Naive thymus-derived CD8-positive, alpha-beta T cell (primary cell): Measurements from ENCODE around the gene TGFBR3L. TPM values are rescaled to one million over a fixed set of nuclear protein-coding genes. Genes with fewer than 3 reads are reported as not detected.

Experiments
- ATAC-seq, 2 donors: fragments of 150-1000 bp; cut with Tn5 transposase in 1 of 2; sonication (Bioruptor Pico), chemical (Tn5 transposase) in 1 of 2; 1 replicate in 1 of 2; 2 replicates in 1 of 2; pipeline ENCODE4 v1.10.0; 2021; ENCODE audit warnings: mild to moderate bottlenecking in 2 of 2, moderate library complexity in 2 of 2
- POLR2A ChIA-PET: fragments of 350-600 bp; sonication (Branson Sonifier 250); formaldehyde crosslinking; loops from one replicate; lab custom pipeline; 2021; ENCODE audit warnings: antibody characterized with exemption; lab: Charles Lee
- DNase-seq, 10 donors: peaks; one replicate each; pipeline versions ENCODE4 v3.0.0 to v3.0.0-alpha.2; 2020 to 2022
- H3K27ac Mint-ChIP-seq, 10 donors: one replicate each; pipeline ENCODE4 v1.8.0; 2020 to 2022; ENCODE audit warnings: mild to moderate bottlenecking in 10 of 10, mixed read lengths in 10 of 10, moderate library complexity in 4 of 10, inconsistent platforms in 1 of 10
- H3K27me3 Mint-ChIP-seq, 5 donors: one replicate each; pipeline ENCODE4 v1.8.0; 2021 to 2022; ENCODE audit warnings: mixed read lengths in 5 of 5
- H3K36me3 Mint-ChIP-seq, 3 donors: one replicate each; pipeline ENCODE4 v1.8.0; 2020 to 2022; ENCODE audit warnings: mixed read lengths in 3 of 3, mild to moderate bottlenecking in 2 of 3, inconsistent platforms in 1 of 3
- H3K4me1 Mint-ChIP-seq, 4 donors: one replicate each; pipeline ENCODE4 v1.8.0; 2021 to 2022; ENCODE audit warnings: mixed read lengths in 4 of 4
- H3K4me3 Mint-ChIP-seq, 10 donors: one replicate each; pipeline ENCODE4 v1.8.0; 2020 to 2022; ENCODE audit warnings: mild to moderate bottlenecking in 10 of 10, mixed read lengths in 10 of 10, moderate library complexity in 6 of 10, inconsistent platforms in 1 of 10
- H3K9me3 Mint-ChIP-seq, 9 donors: one replicate each; pipeline ENCODE4 v1.8.0; 2020 to 2022; ENCODE audit warnings: mixed read lengths in 9 of 9, mild to moderate bottlenecking in 3 of 9, inconsistent platforms in 1 of 9, moderate library complexity in 1 of 9
- polyA plus RNA-seq, 3 donors: library from polyadenylated mRNA; unstranded; fragments of 300-500 nt; fragmentation: Illumina TruSeq; gene quantifications; one replicate each; pipeline ENCODE4 v1.2.3, GENCODE V29; 2021
- total RNA-seq, 8 experiments: library from RNA in 2 of 8; stranded (reverse) in 2 of 8; gene quantifications; one replicate each; pipeline ENCODE4 v1.2.3 and lab custom pipeline; 2021 to 2026

TGFBR3L gene
- total and polyA plus RNA-seq, 5 experiments from 2014 or later: 0.41 to 0.60 (median 0.57) TPM; not detected in 2

DNA sequence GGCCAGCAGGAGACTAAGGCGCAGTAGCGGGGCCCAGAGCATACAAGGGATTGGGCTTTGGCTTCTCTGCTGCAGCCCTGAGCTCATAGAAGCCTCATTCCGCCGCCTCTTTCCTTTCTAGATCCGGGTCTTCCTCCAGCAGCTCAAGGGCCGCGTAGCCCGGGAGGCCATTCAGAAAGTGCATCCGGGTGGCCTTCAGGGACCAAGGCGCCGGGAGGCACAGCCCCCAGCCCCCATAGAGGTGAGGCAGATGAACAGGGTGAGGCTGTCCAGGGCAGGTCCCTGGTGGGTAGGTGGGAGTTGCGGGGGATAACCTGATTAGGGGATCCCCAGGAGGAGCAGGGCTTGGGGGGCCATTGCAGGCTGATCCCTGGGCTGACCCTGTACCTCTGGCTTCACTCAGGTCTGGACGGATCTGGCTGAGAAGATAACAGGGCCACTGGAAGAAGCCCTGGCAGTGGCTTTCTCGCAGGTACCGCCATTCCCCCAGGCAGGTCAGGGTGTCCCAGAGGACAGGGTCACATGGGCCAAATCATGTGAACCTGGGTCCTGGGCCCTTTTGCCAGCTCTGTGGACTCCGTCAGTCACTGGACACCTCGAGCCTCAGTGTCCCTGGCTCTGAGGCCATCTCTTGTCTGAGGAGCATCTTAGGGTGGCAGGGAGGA, 6.8 kb downstream of the TGFBR3L start:
- DNase-seq (no peak), ATAC-seq (no peak)
- H3K27ac Mint-ChIP-seq: peak overlapping the region in 9 of 10 donors; percentile 41 to 97 (median 93)
- peak overlapping the region; percentile 84 to 95 (median 92) for H3K4me3 Mint-ChIP-seq
- H3K9me3 Mint-ChIP-seq: peaks cover 0 to 2% (median 0%) of the 10 kb centered on the region in 9 donors
- peaks cover 21 to 45% (median 43%) of the 10 kb centered on the region in 4 donors for H3K4me1 Mint-ChIP-seq
- POLR2A ChIA-PET: interaction anchor here (0.8 to 7.5 kb wide), 10 partner anchors 8 to 527 kb away, joined by 3 to 69 read pairs (median 6); partner anchors contain the start of genes MAP2K7 and TIMM44
- H3K27me3 Mint-ChIP-seq: peaks cover 7 to 23% (median 15%) of the 10 kb centered on the region in 5 donors
- peaks cover 0 to 14% (median 0%) of the 10 kb centered on the region in 3 donors for H3K36me3 Mint-ChIP-seq

DNA sequence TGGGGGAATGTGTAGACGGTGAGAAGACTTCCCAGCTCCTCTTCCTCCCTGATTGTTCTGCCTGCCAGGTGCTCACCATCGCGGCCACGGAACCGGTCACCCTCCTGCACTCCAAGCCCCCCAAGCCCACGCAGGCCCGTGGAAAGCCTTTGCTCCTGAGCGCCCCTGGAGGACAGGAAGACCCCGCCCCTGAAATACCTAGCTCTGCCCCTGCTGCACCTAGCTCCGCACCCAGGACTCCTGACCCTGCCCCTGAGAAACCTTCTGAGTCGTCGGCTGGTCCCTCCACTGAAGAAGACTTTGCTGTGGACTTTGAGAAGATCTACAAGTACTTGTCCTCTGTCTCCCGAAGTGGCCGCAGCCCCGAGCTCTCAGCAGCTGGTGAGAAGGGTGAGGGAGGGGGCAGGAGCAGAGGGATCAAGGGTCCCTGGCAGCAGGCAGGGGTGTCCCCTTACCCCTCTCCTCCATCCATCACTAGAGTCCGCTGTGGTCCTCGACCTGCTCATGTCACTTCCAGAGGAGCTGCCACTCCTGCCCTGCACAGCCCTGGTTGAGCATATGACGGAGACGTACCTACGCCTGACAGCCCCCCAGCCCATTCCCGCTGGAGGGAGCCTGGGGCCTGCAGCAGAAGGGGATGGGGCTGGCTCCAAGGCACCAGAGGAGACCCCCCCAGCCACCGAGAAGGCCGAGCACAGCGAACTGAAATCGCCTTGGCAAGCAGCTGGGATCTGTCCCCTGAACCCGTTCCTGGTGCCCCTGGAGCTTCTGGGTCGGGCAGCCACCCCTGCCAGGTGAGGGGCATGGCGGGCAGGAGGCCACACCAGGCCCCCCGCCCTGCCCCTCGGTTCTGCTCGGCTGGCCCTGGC, 7.6 kb downstream of the TGFBR3L start:
- peak overlapping the region in 2 of 10 donors; percentile 61 to 73 for H3K27ac Mint-ChIP-seq
- peaks cover 20 to 48% (median 42%) of the 10 kb centered on the region in 4 donors for H3K4me1 Mint-ChIP-seq
- POLR2A ChIA-PET: interaction anchor here (2.3 to 7.5 kb wide), 3 partner anchors 19 to 53 kb away, joined by 6 to 69 read pairs (median 66); partner anchors contain the start of genes MAP2K7 and TIMM44

DNA sequence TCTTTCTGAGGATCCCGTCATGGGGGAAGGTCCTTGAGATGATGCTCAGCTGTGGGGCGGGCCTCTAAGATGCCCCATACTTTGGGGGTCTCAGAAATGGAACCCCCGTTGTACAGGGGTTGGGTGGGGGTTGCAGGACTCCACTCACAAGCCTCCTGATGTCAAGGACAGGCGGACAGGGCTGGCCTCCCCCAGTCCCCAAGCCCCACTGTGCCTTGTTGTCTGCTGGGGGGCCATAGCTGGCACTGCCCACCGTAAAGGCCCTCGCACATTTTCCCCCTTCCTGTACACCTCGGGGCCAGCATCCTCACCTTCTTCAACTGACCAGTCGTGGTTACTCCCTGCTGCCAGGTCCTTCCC, 8.2 kb downstream of the TGFBR3L start:
- Mint-ChIP-seq H3K27ac (no peak overlapping the region), H3K4me3 (peak overlapping the region in 6 of 10 donors; percentile 14 to 54 (median 38)), H3K9me3 (peaks cover 0 to 2% (median 0%) of the 10 kb centered on the region in 9 donors), H3K36me3 (peaks cover 0 to 14% (median 0%) of the 10 kb centered on the region in 3 donors), H3K27me3 (peaks cover 7 to 16% (median 11%) of the 10 kb centered on the region in 5 donors), H3K4me1 (peaks cover 20 to 45% (median 43%) of the 10 kb centered on the region in 4 donors)
- POLR2A ChIA-PET: interaction anchor here (0.6 to 7.5 kb wide), 4 partner anchors 20 to 1462 kb away, joined by 5 to 69 read pairs (median 36); partner anchors contain the start of genes MAP2K7 and TIMM44
- DNase-seq: no peak
- no peak for ATAC-seq

More for the DNA sequence above, 7.6 kb downstream of the TGFBR3L start:
- ATAC-seq: no peak
- DNase-seq: no peak
- H3K27me3 Mint-ChIP-seq: peaks cover 7 to 20% (median 12%) of the 10 kb centered on the region in 5 donors
- peaks cover 0 to 14% (median 0%) of the 10 kb centered on the region in 3 donors for H3K36me3 Mint-ChIP-seq
- peaks cover 0 to 2% (median 0%) of the 10 kb centered on the region in 9 donors for H3K9me3 Mint-ChIP-seq
- peak overlapping the region in 8 of 10 donors; percentile 32 to 60 (median 50) for H3K4me3 Mint-ChIP-seq

DNA sequence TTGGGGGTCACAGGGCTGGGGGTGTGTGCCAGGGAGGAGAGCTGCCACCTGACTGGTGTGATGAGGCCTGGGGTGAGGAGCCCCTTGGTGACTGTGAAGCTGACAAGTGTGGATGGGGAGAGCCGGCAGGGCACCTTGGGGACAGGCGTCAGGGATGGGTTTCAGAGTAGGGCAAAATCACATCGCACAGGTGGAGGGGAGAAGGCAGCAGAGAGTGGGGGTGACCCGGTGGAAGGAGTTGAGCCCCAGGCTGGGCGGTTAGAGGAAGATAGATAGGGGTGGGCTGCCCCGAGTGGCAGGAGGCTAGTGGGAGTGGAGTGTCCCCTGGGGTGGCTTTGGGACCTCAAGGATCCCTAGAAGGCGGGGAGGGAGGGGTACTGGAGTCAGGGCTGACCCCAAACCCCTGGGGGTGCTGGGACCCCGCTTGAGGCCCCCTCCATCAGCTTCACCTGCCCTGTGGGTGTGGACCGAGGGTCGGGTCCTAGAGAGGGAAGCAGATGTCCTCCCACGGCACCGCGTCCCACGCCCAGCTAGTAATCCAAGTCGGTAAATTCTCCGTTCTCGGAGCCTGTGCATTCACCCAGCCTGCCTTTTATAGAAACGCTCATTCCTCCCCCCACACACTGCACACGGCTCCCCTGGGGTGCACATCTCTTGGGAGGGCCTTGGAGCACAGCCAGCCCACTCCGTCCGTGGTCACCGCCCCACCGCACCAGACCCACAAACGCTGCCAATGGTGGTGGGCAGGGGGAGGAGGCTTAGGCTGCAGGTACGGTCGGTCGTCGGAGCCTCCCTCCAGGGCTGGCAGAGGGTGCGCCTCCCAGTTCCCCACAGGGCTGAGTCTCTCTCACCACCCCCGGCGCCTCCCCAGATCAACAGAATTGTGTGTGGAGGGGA, 8.9 kb downstream of the TGFBR3L start:
- Mint-ChIP-seq H3K27ac (peak overlapping the region in 4 of 10 donors; percentile 13 to 57 (median 24)), H3K4me3 (peak overlapping the region in 8 of 10 donors; percentile 14 to 52 (median 28))
- POLR2A ChIA-PET: interaction anchor here (0.6 to 7.5 kb wide), 4 partner anchors 20 to 1463 kb away, joined by 3 to 66 read pairs (median 6); partner anchors contain the start of genes MAP2K7 and TIMM44

DNA sequence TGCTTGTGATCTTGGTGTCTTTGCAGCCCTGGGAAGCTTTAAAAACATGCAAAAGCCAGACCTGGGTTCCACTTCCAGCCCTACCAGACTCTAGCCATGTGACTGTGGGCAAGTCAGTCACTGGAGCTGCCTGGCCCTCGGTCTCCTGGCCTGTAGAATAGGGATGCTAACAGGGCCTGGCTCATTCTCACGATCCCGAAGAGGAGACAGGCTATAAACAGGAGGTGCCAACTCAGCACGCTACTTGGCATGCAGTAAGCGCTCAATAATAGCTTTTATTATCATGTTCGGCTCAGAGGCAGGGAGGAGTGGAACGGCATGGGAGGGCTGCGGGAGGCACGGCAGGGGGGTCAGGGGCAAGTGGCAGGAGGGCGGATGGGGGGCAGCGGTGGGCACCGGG, 9.6 kb downstream of the TGFBR3L start:
- peaks cover 0 to 14% (median 0%) of the 10 kb centered on the region in 3 donors for H3K36me3 Mint-ChIP-seq
- peaks cover 20 to 49% (median 43%) of the 10 kb centered on the region in 4 donors for H3K4me1 Mint-ChIP-seq
- peaks cover 2 to 8% (median 8%) of the 10 kb centered on the region in 5 donors for H3K27me3 Mint-ChIP-seq
- no peak for ATAC-seq
- peak overlapping the region in 4 of 10 donors; percentile 6 to 57 (median 34) for H3K27ac Mint-ChIP-seq
- POLR2A ChIA-PET: interaction anchor here (2.3 kb wide), 1 partner anchor 55 kb away, joined by 6 read pairs; no protein-coding TSS in a partner anchor
- DNase-seq: no peak
- H3K4me3 Mint-ChIP-seq: peak overlapping the region in 8 of 10 donors; percentile 59 to 78 (median 64)
- peaks cover 0 to 2% (median 0%) of the 10 kb centered on the region in 9 donors for H3K9me3 Mint-ChIP-seq

More for the DNA sequence above, 8.9 kb downstream of the TGFBR3L start:
- Mint-ChIP-seq H3K9me3 (peaks cover 0 to 2% (median 0%) of the 10 kb centered on the region in 9 donors), H3K27me3 (peaks cover 2 to 9% (median 8%) of the 10 kb centered on the region in 5 donors), H3K36me3 (peaks cover 0 to 14% (median 0%) of the 10 kb centered on the region in 3 donors), H3K4me1 (peaks cover 17 to 45% (median 39%) of the 10 kb centered on the region in 4 donors)
- ATAC-seq (no peak), DNase-seq (no peak)

DNA sequence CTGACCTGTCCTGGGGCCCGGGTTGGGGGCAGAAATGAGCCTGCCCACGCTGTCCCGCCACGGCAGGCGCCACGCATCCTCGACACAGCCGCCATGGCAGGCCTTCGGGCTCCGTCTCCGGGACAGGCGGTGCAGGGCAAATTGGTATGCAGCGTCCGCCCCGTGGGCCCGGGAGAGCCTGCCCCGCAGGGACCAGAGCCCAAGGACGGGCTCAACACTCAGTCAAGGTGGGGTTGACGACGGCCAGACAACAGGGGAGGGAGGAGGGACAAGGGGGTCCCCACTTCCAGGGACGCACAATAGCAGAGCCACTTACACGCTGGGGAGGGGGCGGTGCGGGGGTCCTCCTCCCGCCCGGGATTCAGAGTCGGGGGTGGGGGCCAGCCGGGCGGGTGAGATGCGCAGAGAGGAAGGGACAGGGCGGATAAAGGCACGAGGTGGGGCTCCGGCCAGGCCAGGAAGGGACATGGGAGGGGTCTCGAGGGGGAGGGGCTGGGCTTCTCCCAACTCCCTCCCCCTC, 10.1 kb downstream of the TGFBR3L start:
- H3K4me1 Mint-ChIP-seq: peaks cover 20 to 48% (median 41%) of the 10 kb centered on the region in 4 donors
- H3K9me3 Mint-ChIP-seq: peaks cover 0 to 2% (median 0%) of the 10 kb centered on the region in 9 donors
- no peak for ATAC-seq
- POLR2A ChIA-PET: no interaction called here
- peak overlapping the region in 2 of 10 donors; percentile 59 to 73 for H3K4me3 Mint-ChIP-seq
- peak in 1 of 10 donors; percentile 61 for DNase-seq
- peaks cover 0 to 13% (median 0%) of the 10 kb centered on the region in 3 donors for H3K36me3 Mint-ChIP-seq
- H3K27ac Mint-ChIP-seq: peak overlapping the region in 1 of 10 donors; percentile 84
- H3K27me3 Mint-ChIP-seq: peaks cover under 1 to 6% (median 4%) of the 10 kb centered on the region in 5 donors

DNA sequence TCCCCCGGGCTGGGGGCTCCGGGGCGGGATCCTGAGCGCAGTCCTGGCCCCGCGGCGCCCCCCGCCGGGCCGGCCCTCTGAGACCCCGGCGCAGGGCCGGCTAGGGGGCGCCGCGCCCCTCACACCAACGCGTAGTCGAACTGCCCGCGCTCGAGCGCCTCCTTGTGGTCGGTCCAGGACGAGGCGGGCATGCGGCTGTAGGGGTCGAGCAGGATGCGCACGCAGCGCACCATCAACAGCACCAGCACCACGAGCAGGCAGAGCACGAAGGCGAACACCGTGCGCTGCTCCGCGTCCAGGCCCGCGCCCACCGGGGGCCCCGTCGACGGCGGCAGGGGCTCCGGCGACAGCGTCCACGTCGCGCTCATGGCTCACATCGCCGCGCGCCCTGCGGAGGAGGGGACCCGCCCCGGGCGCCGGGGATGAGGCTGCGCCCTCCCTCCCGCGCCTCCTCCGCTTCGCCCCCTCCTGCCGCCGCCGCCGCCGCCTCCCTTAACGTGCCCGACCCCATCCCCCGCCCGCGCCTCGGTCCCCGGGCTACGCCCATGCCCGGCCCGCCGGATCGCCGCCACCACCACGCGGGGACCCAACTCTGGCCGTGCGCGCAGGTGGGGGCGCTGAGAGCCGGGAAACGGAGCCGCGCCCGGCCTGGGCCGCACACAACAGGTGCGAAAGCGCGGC, 10.7 kb downstream of the TGFBR3L start:
- peaks cover 0 to 12% (median 0%) of the 10 kb centered on the region in 3 donors for H3K36me3 Mint-ChIP-seq
- peaks cover 0 to 2% (median 0%) of the 10 kb centered on the region in 9 donors for H3K9me3 Mint-ChIP-seq
- DNase-seq: peak; percentile 69 to 88 (median 79)
- POLR2A ChIA-PET: no interaction called here
- ATAC-seq: peak; percentile 39 to 47
- peak overlapping the region; percentile 70 to 88 (median 82) for H3K4me3 Mint-ChIP-seq
- peaks cover 0 to 1% (median 0%) of the 10 kb centered on the region in 5 donors for H3K27me3 Mint-ChIP-seq
- peaks cover 15 to 45% (median 36%) of the 10 kb centered on the region in 4 donors for H3K4me1 Mint-ChIP-seq
- H3K27ac Mint-ChIP-seq: peak overlapping the region in 5 of 10 donors; percentile 40 to 95 (median 85)

DNA sequence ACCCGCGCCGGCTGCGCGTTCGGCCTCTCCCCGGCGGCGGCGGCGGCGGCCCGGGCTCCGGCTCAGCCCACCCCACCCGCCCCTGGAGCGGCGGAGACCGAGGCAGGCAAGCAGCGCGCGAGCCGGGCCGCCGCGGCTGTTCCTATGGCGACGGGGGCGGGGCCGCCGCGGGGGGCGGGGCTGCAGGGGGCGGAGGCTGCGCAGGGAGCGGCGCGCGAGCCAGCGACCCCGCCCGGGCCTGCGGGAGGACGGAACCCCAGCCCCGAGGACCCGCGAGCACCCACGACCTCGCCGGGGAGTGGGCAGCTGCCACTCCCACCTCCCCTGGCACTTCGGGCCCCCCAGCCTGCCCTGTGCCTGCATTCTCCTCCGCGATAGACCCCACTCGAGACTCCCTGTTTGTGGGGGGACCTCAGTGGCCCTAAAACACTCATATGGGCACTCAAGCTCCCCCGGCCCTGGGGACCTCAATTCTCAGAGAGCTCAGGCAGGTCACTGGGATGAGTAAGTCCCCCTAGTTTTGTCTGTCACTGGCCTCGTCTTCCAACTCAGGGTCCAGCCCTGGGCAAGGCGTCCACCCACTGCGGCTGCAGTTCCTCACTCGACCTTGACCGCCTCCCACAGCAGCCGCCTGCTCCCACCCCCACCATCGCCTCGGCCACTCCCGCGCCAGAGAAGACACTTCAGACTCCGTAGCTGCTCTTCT, 11.5 kb downstream of the TGFBR3L start, which contains the start of gene CTXN1:
Gene CTXN1, minus strand, starts transcription at position 115 of the 706 bp plus-strand sequence. CDS start 597 bp downstream, outside the sequence.
- DNase-seq: peak; percentile 63 to 86 (median 74)
- peak within 1 kb of the TSS; percentile 70 to 88 (median 82) for H3K4me3 Mint-ChIP-seq
- H3K36me3 Mint-ChIP-seq: peaks cover 0 to 20% (median 0%) of the 10 kb centered on the region in 3 donors
- H3K9me3 Mint-ChIP-seq: peaks cover 0 to 2% (median 0%) of the 10 kb centered on the region in 9 donors
- POLR2A ChIA-PET: interaction anchor here (1.2 to 2.2 kb wide), 2 partner anchors 17 to 22 kb away, joined by 5 to 15 read pairs; partner anchors contain the start of genes MAP2K7 and TIMM44
- peak; percentile 55 to 56 for ATAC-seq
- peaks cover 0 to 1% (median 0%) of the 10 kb centered on the region in 5 donors for H3K27me3 Mint-ChIP-seq
- H3K4me1 Mint-ChIP-seq: peaks cover 13 to 42% (median 31%) of the 10 kb centered on the region in 4 donors
- peak within 1 kb of the TSS in 6 of 10 donors; percentile 37 to 95 (median 84) for H3K27ac Mint-ChIP-seq

DNA sequence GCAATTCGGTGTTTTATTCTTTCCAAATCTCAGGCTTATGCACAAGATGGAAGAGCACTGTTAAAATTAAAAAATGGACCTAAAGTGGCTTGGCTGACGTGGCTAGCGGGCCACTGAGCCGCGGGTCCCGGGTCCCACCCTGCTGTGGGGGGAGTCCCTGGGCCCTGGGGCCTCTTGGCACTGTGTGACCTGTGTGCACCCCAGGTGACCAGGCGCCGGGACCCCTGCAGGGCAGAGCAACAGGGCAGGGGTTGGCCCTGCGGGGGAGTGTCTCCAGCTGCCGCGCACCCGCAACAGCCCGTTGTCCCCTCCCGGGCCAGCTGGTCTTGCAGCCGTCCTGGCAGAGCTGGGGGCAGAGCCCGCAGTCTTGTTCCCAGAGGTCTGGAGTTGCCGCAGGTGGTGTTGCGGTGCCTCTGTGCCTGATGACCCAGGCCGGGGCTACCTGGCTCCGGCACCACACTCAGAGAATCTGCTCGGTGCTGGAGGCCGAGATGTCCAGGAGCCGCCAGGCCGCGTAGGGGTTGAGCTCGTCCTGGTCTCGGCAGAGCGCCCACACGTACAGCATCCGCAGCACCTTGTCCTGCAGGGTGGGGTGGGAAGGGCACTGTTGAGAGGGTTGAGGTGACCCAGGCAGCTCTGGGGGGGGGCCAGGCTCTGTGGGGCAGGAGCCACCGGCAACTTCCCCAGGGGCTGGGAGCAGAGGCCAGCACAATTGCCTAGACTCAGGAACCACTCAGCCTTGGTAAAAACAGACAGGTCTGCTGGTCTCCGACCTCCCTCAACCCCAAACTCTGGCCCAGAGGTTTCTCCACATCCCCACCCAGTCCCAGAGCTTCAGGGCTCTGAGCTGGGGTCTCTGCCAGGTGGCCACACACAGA, 12.3 kb downstream of the TGFBR3L start:
- Mint-ChIP-seq H3K27me3 (peaks cover 0 to 1% (median 0%) of the 10 kb centered on the region in 5 donors), H3K4me1 (peaks cover 11 to 34% (median 23%) of the 10 kb centered on the region in 4 donors), H3K4me3 (peak overlapping the region; percentile 45 to 77 (median 66)), H3K27ac (peak overlapping the region in 3 of 10 donors; percentile 14 to 83 (median 37)), H3K36me3 (peaks cover 0 to 18% (median 2%) of the 10 kb centered on the region in 3 donors), H3K9me3 (peaks cover 0 to 2% (median 0%) of the 10 kb centered on the region in 9 donors)
- POLR2A ChIA-PET: interaction anchor here (1.2 to 2.2 kb wide), 2 partner anchors 17 to 23 kb away, joined by 5 to 15 read pairs; partner anchors contain the start of genes MAP2K7 and TIMM44
- no peak for DNase-seq
- no peak for ATAC-seq
